NOMO-1 treated with dmso at 0.1 percent for 144 hours (cell line): Measurements from ENCODE around the gene HYAL4.
"Not testable (repeated sequence)": the region's sequence is repeated elsewhere in the genome, so short reads cannot be mapped to it uniquely, and the experiment has no call there.

Experiments
- DNase-seq: peaks from one replicate; lab custom pipeline; 2025; ENCODE audit not compliant: unreplicated experiment; lab: John Stamatoyannopoulos, UW

The HYAL4 gene, protein sequence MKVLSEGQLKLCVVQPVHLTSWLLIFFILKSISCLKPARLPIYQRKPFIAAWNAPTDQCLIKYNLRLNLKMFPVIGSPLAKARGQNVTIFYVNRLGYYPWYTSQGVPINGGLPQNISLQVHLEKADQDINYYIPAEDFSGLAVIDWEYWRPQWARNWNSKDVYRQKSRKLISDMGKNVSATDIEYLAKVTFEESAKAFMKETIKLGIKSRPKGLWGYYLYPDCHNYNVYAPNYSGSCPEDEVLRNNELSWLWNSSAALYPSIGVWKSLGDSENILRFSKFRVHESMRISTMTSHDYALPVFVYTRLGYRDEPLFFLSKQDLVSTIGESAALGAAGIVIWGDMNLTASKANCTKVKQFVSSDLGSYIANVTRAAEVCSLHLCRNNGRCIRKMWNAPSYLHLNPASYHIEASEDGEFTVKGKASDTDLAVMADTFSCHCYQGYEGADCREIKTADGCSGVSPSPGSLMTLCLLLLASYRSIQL

DNA sequence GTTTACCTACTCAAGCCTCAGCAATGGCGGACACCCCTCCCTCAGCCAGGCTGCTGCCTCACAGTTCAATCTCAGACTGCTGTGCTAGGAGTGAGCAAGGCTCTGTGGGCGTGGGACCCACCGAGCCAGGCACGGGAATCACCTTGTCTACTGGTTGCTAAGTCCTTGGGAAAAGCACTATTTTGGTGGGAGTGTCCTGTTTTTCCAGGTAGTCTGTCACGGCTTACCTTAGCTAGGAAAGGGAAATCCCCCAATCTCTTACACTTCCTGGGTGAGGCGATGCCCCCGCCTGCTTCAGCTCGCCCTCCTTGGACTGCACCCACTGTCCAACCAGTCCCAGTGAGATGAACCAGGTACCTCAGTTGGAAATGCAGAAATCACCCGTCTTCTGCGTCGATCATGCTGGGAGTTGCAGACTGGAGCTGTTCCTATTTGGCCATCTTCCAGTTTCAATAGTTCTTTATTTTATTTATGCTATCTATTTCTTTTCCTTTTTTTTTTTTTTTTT, at the start of gene HYAL4:
HYAL4 (plus strand) TSS at position 458 of the 508 bp plus-strand sequence. CDS start 23,105 bp downstream, outside the sequence.
- DNase-seq: no peak

DNA sequence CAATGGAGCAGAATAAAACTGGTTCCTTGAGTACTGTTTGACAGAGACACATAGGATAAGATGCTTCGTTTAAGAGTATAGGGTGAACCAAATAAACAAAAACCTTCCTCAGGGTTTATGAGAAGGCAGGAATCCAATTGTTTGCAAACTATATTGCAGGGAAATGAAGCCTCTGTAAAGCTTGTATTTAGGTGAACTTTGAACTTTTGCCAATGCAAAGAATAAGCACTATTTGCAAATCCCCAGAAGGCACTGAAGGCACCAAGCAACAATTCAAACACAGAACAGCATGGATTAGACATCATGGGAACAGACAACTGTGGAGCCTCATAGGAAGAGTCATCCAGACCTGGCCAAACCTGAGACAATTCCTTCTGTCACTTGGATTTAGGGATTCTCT, 49.1 kb upstream of the HYAL4 start:
- DNase-seq: no peak

DNA sequence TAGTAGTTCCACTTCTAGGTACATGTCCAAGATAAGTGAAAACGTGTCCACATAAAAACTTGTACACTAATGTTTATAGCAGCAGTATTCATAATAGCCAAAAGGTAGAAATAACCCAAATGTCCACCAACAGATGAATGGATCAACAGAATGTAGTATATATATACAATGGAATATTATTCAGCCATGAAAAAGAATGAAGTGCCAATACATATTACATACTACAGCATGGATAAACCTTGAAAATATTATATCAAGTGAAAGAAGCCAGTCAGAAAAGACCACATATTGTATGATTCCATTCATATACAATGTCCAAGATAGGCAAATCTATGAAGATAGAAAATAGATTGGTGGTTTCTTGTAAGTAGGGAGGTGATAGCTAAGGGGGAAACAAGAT, 48.4 kb upstream of the HYAL4 start:
- DNase-seq: no peak

DNA sequence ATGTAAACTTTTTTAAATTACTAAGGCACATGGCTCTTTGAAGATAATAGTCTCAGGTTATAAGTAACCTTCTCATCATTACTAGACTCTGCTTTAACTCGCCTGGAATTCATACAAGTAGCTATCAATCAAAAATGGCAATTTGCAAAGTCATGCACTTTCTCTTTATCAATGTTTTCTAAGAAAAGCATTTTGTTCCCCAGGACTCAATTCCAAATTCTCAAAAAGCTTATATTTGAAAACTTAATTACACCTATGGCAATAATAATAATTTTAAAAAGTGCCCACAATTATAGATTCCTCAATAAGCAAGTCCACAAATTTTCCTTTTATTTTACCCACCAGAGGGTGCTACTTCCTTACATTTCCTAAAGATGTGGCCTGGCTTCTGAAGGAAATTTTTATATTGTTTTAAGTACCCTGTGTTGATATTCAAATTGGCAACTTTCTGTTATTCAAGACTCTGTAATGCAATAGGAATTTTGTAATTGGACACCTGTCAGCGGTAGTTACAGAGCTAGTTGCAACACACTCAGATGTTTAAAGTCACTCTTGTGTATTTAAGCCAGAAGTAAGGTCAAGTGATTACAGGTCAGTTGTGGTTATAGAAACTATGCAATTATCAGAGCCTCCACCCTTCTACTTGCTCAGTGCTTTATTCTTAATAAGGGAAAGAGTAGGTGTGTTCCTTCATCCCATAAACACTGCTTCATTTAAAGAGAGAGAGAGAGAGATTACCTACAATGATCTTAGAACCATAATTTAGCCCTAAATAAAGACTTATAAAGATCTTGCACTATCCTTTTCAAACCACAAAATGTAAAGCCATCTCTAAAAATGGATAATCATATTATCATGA, 47.1 kb upstream of the HYAL4 start:
- no peak for DNase-seq

DNA sequence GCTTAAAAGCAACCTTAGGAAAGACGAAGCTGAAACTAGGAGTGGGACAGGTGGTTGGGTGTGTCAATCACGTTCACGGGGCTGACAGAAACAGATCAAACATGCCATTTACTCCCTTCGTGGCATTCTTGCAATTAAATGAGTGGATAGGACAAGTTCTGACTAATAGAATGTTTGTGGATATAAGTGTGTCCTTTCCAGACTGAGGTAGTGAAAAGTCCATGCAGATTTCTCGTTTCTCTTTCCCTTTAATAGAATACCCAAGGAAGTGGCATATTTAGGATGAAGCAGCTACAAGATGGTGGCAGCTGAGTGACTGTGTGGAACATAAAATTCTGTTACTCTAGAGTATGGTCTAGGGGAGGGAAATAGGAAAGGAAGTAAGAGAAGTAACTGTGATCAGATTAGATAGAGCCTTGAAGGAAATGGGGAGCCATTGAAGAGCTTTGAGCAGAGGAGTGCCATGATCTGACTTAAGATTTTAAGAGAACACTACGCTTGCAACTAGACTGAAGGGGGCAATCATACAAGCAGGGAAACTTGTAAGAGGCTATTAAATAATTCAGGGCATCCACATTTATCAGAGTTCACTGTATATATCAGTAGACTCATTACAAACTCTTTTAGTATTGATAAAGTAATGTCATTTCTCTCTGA, 46.3 kb upstream of the HYAL4 start:
- no peak for DNase-seq

DNA sequence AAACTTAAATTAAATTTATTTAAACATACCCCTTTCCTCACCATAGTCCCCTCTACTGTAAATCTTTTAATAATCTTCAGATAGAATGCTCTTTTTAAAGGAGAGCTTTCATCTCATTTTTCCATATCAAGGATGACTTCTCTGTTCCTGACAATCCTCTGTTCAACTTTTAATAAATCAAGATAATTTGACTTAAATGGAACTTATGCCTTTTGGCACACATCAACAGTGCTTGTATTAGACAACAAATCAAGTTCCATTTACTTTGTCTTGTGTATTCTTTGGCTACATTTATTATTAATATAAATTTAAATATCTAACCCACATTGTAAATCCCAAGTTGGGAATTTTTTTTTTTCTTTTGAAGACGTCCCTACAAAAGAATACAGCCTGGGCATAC, 42.7 kb upstream of the HYAL4 start:
- DNase-seq: no peak

DNA sequence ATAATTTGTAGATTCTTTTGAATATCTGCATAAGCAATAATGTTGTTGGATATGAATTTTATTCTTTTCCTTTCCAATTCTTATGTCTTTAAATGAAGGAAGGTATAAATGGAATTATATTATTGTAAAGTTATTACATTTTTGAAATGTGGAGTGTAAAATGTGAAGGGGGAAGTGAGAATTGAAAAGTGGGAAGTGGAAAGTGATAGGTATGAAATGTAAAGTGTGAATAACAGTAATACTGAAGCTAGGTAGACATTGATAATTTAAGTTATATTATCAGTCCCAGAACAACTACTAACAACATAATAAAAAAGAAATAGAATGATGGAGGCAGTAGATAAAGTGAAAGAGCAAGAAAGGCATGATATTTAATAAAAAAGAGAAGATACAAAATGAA, 39.7 kb upstream of the HYAL4 start:
- no peak for DNase-seq

DNA sequence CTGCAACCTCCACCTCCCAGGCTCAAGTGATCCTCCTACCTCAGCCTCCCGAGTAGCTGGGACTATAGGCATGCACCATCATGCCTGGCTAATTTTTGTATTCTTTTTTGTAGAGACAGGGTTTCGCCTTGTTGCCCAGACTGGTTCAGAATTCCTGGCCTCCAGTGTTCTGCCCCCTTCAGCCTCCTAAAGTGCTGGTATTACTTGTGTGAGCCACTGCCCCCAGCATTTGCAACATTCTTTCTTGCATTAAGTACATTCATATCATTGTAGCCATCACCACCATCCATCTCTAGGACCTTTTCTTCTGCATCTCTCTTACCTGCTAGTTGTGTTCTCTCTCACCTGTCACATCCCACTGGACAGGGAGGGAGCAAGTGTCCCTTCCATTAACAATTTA, 35.5 kb upstream of the HYAL4 start:
- no peak for DNase-seq

DNA sequence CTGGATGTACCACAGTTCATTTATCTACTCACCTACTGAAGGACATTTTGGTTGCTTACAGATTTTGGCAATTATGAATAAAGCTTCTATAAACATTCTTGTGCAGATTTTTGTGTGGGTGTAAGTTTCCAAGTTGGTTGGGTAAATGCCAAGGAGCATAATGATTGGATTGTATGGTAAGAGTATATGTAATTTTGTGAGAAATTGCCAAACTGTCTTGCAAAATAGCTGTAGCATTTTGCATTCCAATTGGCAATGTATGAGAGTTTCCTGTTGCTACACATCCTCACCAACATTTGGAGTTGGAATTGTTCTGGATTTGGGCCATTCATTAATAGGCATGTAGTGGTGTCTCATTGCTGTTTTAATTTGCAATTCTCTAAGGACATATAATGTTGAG, 33.9 kb upstream of the HYAL4 start:
- DNase-seq: no peak

DNA sequence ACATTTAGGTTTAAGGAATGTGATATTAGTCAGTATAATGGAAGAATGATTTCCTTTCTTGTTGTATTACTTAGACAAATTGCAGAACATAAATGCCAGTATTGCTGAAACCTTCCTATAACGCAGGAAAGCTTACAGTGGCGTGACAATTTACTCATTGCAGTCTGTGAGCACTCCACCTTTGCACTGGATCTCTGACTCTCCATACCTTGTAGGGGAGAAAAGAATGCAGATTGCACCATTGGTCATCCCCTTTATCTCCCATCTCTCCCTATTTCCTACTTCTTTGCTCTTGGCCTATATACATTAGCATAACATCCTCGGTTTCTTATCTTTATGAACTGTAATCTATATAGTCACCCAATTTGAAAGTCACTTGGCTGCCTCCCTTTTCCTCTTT, 28.1 kb upstream of the HYAL4 start:
- no peak for DNase-seq

DNA sequence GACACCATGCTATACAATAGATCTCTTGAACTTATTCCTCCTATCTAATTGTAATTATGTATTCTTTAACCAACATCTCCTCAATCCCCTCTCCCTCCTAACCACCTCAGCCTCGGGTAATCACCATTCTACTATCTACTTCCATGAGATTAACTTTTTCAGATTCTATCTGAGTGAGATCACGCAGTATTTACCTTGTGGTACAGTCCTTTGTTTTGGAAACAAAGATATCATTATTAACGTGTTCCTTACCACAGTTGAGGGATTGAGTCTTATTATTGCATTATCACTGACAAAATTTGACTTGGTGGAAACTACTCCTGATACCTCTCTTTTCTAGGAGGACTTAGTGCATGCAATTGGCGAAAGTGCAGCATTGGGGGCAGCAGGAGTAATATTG, 26.0 kb upstream of the HYAL4 start:
- no peak for DNase-seq

DNA sequence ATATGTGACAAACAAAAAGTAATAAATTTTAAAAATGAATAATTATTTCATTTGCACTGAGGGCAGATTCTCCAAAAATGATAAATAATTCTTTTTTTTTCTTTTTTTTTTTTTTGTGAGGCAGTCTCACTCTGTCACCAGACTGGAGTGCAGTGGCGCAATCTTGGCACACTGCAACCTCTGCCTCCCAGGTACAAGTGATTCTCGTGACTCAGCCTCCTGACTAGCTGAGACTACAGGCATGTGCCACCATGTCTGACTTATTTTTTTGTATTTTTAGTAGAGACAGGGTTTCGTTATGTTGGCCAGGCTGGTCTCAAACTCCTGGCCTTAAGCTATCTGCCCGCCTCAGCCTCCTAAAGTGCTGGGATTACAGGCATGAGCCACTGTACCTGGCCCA, 25.2 kb upstream of the HYAL4 start:
- not testable (repeated sequence) for DNase-seq

DNA sequence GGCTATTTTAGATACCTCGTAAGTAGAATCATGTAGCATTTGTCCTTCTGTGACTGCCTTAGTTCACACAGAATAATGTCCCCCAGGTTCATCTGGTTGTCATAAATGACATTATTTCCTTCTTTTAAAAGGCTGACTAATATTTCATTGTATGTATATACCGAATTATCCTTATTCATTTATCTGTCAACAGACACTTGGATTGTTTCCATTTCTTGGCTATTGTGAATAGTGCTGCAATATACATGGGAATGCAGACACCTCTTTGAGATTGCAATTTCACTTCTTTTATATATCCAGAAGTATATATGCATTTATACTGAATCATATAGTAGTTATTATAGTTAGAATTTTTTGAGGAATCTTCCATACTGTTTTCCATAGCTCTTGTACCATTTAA, 24.1 kb upstream of the HYAL4 start:
- DNase-seq: no peak

DNA sequence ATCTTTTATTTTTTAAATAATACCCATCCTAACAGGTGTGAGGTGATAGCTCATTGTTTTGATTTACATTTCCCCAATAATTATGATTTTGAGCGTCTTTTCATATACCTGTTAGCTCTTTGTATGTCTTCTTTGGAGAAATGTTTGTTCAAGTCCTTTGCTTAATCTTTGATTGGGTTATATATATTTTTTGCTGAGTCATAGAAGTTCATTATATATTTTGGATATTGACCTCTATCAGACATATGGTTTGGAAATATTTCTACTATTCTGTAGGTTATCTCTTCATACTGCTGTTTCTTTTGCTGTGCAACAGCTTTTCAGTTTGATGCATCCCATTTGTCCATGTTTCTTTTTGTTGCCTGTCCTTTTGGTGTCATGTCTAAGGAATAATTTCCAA, 23.6 kb upstream of the HYAL4 start:
- DNase-seq: no peak

DNA sequence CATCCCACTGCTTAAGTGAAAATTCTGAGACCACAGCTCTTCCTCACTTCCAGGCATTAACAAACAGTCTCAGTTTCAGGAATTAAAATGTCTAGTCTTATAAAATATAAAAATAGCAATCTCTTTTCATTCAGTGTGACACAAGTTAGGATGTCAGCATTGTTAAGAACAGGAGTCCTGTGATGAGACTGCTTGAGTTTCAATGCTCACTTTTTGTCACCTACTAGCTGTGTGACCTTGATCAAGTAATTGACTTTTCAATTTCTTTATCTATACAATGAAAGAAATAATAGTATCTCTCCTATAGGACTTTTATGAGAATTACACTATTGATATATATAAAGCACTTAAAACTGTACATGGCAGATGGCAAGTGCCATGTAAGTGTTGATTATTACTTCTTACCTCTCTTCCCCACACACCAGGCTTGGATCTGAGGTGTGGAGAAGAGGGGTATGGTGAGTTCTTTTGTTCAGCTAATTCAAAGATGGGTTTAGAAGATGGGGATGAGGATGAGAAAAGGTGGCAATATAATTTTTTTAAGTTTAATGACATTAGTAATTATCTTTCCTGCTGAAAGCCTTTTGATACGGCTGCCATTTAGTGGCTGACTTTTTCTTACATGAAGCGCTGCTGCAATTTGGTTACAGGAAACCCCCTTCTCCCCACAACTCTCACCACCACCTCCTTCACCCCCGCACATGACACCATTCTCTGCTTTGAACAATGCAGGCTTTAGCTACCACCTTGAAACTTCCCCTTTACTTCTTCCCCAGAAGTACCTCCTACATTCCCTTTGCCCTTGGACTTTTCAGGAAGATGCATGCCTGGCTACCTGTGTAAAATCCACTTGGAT, 20.8 kb upstream of the HYAL4 start:
- no peak for DNase-seq

DNA sequence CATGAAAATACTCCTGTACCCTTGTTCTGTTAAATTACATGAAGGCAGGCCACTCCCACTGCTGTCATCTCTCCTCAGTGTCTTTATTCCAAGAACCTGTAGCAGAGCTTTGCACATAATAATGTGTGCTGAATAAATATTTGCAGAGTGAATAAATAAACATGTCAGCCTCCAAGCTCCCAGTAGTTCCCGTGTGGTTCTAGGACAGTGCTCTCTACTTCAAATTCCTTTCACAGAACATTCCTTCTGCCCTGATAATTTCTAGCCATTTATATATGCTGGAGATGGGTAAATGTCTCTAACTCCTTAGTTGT, 20.3 kb upstream of the HYAL4 start:
- no peak for DNase-seq

DNA sequence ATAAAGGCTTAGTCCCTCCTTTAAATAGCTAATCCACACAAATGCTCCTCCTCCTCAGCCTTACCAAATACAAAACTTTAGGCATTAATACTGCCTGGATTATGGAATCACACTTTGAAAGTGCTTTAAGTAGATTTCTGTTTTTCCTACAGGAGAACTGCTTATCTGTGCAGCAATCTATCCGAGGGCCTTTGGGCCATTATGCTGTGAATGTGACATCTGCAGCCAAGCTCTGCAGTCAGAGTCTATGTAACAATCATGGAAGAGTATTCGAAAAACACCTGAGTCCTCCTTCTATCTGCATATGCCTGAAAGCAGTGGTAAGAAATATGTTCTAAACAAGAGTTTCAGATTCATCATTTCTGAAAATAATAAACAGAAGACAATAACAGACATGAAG, 16.2 kb upstream of the HYAL4 start:
- DNase-seq: no peak

DNA sequence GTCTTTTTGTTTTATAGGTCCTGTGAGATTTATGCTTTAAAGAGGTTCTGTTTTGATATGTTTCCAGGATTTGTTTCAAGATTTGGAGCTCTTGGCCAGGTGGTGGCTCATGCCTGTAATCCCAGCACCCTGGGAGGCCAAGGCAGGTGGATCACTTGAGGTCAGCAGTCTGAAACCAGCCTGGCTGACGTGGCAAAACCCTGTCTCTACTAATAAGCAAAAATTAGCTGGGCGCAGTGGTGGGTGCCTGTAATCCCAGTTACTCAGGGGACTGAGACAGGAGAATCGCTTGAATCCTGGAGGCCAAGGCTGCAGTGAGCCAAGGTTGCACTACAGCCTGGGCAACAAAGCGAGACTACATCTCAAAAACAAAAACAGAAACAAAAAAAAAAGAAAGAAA, 8.3 kb upstream of the HYAL4 start:
- DNase-seq: no peak

DNA sequence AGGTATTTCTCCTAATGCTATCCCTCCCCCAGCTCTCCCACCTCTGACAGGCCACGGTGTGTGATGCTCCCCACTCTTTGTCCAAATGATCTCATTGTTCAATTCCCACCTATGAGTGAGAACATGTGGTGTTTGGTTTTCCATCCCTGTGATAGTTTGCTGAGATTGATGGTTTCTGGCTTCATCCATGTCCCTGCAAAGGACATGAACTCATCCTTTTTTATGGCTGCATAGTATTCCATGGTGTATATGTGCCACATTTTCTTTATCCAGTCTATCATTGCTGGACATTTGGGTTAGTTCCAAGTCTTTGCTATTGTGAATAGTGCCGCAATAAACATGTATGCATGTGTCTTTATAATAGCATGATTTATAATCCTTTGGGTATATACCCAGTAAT, 5.9 kb upstream of the HYAL4 start:
- DNase-seq: not testable (repeated sequence)

DNA sequence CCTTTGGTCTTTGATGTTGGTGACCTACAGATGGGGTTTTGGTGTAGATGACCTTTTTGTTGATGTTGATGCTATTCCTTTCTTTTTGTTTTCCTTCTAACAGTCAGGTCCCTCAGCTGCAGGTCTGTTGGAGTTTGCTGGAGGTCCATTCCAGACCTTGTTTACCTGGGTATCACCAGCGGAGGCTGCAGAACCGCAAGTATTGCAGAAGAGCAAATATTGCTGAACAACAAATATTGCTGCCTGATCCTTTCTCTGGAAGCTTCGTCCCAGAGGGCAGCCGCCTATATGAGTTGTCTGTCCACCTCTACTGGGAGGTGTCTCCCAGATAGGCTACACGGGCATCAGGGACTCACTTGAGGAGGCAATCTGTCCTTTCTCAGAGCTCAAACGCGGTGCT, 827 bp upstream of the HYAL4 start:
- DNase-seq: not testable (repeated sequence)

DNA sequence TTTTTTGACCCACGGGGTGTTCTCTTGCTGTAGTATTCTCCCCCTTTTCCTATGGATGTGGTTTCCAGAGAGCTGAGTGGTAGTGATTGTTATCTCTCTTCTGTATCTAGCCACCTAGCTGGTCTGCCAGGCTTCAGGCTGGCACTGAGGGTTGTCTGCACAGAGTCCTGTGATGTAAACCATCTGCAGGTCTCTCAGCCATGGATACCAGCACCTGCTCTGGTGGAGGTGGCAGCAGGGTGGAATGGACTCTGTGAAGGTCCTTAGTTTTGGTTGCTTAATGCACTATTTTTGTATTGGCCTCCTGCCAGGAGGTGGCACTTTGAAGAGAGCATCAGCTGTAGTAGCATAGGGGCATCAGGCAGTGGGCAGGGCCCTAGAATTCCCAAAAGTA, 851 bp downstream of the HYAL4 start:
- no peak for DNase-seq
